Fibroblast of lung (primary cell): ENCODE results near the gene EPAS1.

ENCODE experiments used
- CTCF ChIP-seq, 2 donors: IDR thresholded peaks in 1 of 2; conservative IDR thresholded peaks in 1 of 2; 1 replicate in 1 of 2; 2 replicates in 1 of 2; pipeline ENCODE4 v1.5.1; 2011 to 2012; ENCODE audit warnings: low read length in 2 of 2, control low read depth in 1 of 2, inconsistent platforms in 1 of 2, low read depth in 1 of 2, mild to moderate bottlenecking in 1 of 2
- EZH2 ChIP-seq: IDR thresholded peaks from 2 replicates; pipeline ENCODE4 v1.5.1; 2012; ENCODE audit warnings: low read length, control low read depth, mild to moderate bottlenecking; ENCODE audit errors: missing control alignments

GRCh38 chr2:46298522-46299353 is 1.5 kb downstream of the EPAS1 start:
- TF ChIP-seq CTCF (conservative IDR thresholded peaks at IDR 0.05 in 1 of 2, IDR thresholded peaks at IDR 0.05 in 1 of 2; ENCODE audit: low read depth in 1 of 2, low read length in 2 of 2) (peak; percentile 24 to 26), EZH2 (no peak)
